ENCODE measurements around the gene ARMC8.

Gene ARMC8

DNA sequence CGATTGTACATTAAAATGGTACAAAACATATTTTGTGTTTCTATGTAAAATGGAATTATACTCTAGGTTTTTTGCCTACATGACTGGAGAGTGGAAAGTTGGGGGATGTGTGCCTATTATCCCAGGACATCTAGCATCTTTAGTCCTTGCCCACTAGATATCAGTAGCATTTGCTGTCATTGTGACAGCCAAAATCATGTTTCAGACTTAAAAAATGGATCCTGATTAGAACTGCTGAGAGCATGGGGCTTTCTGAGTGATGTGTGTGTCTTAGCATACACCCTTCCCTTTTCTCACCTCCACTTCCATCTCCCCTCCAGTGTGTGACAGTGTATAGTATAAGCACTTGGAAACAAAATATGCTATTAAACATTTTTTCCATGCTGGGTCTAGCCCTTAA is 13.3 kb downstream of the ARMC8 start:
- DNase-seq = no peak

DNA sequence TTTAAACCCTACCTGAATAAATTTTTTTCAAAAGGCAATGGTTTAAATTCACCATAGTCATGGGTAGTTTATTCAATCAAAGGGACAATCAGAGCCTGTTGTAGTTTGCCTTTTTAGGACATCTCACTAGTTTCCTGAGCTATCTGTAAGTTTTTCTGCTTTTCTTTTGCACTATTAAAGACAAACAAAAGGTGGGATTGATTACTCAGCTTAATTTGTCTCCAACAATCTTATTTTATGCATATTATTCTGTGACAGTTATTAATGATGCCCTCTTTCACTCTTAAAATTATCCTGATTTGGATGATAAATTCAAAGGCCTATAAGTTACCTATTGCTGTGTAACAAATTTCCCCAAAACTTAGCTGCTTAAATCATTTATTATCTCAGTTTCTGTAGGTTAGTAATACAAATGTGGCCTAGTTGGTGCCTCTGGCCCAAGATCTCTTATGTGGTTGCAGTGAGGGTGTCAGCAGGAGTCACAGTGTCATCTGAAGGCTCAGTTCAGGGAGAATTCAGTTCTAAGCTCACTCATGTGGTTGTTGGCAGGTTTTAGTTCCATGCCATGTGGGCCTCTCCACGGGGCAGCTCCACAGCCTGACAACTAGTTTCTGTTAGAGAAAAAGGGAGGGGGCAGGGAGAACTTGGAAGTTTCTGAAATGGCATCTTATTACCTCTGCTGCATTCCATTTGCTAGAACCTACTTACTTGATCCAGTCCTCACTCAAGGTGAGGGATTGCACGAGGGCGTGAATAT is 16.0 kb downstream of the ARMC8 start:
- DNase-seq = no peak

DNA sequence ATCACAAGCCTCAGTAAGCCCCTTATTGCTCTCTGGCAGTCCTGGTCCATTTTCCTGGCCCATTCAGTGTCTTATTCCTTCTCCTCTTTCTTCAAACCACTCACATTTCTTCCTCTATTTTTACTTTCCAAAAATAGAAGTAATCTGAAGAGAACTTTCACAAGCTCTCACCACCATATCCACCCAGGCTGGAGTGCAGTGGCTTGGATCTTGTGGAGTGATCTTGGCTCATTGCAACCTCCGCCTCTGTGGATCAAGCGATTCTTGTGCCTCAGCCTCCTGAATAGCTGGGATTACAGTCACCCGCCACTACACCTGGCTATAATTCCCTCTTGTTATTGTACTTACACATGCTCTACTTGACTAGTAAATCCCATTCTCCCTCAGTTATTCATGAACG is 16.8 kb downstream of the ARMC8 start:
- DNase-seq = no peak

DNA sequence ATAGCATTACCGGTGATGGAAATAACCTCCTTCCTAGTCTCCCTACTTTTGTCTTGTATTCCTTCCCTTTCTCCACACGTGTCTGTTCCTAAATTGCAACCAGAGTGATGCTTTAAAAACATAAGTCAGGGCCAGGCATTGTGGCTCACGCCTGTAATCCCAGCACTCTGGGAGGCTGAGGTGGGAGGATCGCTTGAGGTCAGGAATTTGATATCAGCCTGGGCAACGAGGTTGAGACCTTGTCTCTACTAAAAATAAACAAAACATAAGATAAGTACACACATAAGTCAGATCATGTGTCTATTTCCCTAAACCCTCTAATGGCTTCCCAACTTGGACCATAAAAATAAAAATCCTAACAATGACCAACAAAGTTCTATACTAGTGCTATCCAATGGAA is 18.4 kb downstream of the ARMC8 start:
- no peak for DNase-seq

DNA sequence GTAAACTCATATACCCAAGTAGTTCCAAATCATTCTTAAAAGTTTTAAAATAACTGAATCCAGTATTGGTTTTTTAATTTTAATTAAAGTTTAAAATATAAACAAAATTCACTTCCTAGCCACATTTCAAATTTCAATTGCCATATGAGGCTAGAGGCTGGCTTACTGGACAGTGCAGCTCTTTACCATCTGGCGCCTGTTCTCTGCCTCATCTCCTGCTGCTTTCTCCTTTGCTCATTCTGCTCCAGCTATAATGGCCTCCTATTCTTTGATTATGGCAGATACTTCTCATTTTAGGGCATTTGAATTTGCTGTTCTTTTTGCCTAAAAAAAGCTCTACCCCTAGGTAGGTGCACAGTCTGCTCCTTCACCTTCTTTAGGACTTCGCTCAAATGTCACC is 19.1 kb downstream of the ARMC8 start:
- no peak for DNase-seq

DNA sequence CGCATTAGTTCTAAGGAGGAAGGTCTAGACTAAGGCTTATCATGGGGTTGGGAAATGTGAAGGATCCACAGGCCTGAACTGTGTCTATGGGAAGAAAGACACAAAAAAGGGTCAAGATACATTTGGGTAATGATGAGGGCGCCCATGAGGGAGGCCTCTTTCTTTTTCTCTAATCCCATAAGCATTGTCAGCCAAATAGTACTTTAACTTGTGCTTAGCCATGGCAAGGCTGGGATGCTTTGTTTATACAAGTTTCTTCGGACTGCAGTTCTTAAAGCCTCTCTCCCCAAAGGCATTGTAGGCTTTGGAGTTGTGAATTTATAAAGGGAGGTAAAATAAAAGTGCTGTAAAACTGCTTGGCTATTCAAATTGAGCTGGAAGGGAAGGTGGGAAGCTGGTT is 23.4 kb downstream of the ARMC8 start:
- no peak for DNase-seq

DNA sequence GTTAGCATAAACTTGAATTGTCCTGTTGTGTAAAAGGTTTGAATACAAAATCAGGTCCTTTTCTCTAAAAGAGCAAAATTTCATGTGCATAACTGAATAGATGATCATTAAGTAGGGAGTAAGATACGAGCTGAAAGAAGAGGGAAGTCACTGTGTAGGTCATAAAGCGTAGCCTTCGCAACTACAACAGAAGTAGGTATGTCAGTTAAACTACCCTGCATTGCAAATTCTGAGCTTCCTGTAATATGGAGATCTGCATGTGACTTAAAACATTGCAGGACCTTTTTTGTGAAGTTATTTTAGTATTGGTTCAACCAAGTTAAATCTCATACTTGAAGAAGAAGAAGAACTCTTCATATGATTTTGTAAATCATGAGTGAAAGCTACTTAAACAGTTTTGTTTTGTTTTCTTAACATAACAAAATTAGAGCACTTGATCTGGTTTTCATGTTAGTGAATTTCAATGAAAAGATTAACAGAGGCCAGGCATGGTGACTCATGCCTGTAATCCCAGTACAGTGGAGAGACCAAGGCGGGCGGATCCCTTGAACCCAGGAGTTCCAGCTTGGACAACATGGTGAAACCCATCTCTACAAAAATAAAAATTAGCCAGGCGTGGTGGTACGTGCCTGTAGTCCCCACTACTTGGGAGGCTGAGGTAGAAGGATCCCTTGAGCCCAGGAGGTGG is 26.4 kb downstream of the ARMC8 start:
- DNase-seq = no peak

DNA sequence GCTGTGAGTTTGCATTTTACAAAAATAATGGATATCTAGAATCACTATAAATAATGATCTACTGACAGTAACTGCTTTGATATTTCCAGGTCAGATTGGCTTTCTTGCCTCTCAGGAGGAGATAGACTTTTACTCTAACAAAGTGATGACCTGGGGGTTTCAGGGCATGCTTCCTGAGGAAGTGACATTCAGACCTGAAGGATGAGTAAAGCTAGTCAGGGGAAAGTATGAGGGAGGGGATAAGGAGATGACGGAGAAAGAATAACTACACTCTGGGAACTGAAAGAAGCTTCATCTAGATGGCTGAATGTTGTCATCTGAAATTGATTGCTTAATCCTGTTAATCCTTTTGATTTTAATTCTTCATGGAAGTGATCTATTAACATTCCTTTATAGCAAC is 32.2 kb downstream of the ARMC8 start:
- DNase-seq = no peak

DNA sequence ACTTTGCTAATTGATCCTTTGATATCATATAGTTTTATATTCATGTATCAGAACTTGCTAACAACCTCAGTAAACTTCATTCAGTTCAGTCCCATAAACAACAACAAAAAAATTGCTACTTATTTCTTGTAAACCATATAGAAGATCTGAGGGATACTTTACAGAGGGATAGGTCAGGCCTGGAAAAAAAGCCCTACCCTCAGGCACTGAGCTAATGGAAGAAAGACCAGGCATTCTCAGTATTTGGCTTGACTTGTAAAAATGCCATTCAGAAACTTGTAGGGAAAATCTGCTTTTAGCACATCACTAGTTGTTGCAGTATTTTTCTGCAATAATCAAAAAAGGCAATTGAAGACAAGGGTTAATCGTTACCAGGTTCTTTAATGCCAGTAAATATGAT is 33.1 kb downstream of the ARMC8 start:
- DNase-seq = no peak

DNA sequence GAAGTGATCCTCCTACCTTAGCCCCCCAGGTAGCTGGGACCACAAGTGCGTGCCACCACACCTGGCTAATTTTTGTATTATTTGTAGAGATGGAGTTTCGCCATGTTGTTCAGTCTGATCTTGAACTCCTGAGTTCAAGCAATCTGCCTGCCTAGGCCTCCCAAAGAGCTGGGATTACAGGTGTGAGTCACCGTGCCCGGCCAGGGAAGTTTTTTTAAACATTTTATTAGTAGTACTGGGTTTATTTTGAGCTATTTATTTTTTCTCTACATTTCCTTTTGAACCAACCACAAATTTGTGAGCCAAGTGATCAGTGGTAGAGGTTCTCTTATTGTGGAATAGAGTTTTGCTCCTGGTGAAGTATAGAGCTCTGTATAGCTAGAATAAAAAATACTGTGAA is 33.7 kb downstream of the ARMC8 start:
- DNase-seq = no peak

DNA sequence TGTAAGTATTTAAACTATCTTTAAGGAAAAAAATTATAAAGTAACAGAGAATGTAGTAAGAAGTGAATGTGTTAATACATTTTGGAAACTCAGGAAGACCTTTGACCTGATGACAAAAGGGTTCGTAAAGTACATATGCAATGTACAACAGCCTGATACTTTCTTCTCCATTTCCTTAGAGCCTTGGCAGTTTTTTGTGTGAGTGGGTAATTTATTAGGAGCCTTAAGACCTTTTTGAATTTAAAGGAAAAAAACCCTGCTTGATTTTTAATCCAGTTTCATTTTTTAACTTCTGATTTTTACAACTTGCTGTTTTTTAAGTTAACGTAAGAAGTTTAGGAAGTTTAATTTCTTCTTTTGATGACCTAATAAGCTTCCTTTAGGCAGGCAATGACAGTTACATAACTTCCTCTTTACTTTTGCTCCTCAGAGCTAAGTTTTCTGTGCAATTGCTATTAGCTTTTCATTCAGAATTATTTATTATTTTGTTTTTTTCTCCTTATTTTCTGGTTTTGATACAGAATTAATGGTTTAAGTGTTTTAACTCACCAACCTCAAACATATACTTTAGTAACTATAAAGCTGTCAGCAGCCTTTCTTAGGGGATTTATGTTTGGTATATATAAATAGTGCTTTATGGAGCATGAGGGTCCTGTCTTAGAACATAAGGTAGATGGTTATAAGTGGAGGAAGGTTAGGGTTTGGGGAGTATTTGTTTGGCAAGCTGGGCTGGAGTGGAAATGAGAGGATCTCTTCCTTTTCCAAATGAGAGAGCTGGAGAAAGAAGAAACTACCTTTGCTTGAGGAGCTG is 35.2 kb downstream of the ARMC8 start:
- no peak for DNase-seq

DNA sequence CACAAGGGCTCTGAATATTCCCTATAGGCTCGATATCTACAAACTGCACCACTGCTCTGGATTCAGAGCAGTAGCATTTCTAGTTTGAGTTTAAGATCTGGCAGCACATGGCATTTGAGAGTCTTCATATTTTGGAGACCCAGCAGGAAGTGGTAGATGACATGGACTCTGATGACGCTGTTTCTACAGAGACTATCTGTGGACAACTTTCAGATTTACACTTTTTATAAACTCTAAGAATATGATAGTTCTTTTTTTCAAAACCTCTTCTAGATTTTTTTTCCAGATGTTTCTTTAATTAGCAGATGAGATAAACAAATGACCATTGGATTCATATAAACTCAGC is 35.8 kb downstream of the ARMC8 start:
- no peak for DNase-seq

DNA sequence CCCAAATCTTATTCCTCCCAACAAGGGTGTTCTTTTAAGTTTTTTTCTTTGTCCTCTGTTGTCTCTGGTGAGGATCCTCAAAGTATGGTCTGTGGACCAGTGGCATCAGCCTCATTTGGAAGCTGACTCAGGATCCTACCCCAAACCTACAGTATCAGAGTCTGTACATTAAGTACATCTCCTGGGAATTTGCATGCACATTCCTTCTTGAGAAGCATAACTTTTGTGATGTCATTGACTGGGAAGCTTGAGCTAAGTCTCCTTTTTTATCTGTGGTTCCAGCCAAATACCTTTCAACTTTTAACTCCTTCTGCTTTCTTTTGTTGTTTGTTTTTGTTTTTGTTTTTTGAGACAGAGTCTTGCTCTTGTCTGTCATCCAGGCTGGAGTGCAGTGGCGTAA is 40.5 kb downstream of the ARMC8 start:
- no peak for DNase-seq

DNA sequence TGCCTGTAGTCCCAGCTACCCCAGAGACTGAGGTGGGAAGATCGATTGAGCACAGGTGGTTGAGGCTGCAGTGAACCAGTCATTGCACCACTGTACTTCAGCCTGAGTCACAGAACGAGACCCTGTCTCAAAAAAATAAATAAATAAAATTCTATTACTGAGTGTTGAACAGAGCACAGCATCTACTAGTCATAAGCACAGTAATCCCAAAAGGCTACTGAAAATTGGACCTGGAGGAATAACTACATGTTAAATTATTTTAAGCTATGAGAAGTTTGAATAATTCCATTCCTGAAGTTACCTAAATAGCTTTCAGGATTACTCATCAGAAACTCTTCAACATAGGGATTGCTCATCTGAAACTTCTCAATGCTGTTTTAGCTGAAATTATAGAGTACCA is 43.4 kb downstream of the ARMC8 start:
- DNase-seq = no peak

DNA sequence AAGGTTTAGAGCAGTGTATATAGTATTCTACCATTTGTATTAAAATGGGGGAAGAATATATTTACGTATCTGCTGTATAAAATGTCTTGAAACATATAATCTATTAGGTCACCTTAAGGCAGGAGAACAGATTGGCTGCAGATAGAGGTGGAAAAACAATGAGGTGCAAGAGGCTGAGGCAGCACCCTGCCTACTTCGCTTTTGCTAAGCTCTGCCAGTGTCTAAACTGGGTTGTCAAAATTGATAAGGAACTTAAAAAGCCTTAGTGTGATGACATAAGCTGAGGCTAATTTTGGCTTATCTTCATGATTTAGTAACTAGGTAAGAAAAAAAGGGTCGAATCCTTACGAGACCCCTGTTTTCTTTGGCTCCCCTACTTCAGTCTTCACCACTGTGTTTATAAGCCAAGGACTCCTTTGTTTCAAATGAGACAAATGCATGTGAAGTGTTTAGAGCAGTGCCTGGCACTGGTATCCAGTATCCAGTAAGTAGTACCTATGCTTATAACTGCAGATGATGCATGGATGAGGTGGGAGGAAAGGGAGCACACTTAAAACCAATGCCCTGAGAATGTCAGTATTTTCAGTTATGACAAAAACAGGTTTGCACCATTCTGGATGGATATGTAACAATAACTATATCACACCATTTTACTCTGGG is 45.7 kb downstream of the ARMC8 start:
- DNase-seq = no peak

DNA sequence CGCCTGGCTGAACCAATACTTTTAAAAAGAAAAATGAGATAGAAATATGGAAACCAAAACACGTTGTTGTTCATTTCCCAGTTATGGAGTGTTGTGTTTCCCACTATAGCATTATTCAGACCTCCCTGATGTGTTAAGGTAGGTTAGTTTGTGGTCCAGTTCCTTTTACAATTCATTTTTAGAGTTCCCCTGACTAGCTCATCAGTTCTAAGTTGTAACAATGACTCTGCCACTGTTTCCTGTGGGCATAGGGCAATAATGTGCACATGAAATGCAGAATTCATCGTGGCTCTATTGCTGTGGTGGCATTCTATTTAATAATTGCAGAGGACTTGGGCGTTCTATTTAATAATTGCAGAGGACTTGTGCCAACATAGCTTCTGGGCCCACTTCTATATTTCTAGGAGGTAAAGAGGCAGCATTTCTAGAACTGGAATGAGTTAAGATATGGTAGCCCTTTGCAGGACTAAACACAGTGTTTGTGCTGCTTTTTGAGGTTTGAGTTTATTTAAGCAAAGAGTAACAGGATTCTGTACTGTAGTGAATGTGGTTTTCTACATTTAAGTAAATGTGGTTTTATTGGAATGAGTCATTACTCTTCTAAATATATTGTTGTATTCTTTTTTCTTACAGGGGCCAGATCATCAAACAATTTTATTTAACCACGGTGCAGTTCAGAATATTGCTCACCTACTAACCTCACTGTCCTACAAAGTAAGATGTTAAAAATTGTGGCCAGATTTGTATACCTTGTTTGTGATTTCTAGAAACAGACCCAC is 47.5 kb downstream of the ARMC8 start:
- DNase-seq = no peak

DNA sequence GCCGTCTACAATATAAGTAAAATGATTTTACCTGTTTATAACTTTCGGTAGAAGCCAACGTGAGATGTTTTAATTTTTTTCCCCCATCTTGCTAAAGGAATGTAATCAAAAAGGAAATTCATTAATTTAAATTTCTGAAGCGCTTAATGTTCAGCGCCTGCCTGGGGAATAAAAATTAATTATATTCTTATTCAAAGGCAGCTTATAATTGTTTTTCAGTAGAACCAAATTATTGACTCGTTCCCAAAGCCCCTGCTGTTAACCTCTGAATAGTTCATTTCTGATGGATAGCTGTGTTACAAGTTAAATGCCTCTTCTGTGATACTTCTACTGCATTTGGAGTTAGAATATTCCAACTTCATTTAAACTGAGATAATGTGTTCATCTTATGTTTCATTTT is 51.6 kb downstream of the ARMC8 start:
- DNase-seq = no peak

DNA sequence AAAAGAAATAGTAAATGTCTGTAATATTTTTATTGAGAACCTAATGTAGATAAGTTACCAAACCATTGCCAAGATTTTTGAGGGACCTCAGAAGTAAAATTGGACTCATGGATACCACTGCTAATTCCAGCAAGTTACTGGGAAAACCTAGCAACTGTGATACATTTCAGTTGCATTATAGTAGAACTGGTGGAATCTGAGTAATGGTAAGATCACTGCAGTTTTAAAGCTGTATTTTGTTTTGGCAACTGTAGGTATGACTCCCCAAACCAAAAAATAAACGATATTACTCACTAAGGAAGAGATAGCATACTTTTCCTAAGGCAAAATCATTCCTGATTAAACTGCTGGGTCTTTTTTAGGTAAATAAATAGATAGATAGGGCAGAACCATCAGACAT is 54.0 kb downstream of the ARMC8 start:
- no peak for DNase-seq

DNA sequence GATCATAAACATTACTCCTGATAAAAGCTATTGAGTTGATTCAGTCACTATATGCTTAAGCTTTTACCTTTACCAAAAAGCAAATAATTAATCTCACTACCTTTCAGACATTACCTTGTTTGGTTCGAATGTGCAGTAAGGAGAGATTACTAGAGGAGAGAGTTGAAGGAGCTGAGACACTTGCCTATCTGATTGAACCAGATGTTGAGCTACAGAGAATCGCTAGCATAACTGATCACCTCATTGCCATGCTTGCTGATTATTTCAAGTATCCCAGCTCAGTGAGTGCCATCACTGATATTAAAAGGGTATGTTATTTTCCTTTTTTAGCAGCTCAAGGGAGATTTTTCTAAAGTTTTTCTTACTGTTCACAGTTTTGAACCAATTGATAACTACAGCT is 54.6 kb downstream of the ARMC8 start:
- no peak for DNase-seq

DNA sequence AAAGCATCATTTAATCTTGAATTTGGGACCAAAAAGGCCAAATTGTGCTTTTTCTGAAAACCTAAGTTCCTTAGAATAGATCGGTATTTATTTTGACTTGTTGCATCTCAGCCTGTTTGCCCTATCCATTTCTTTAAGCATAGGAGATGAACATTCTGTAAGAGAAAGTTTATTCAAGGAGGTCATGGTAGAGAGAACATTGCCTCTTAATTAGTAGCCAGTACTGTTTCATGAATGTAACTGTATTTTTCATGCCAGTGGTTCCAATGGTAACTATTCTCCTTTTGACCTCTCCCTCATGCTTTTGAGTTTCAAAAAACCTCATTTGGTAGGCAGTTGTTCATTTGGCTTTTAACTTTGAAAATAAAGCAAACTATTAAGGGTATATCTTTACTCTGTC is 55.4 kb downstream of the ARMC8 start:
- DNase-seq = no peak

DNA sequence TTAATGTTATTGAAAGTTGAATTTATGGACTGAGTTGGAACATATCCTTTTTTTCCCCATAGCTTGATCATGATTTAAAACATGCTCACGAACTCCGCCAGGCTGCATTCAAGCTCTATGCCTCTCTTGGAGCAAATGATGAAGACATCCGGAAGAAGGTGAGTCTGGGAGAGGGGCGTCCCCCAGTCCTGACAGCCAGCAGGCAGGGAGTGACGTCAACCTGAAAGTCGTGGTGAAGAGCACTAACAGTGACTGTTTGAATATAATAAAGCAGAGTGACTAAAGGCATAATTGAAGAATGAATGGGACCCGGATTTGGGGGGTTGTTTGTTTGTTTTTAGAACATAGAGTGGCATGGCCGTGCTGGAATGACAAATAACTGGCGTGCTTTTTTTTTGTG is 57.9 kb downstream of the ARMC8 start:
- no peak for DNase-seq

DNA sequence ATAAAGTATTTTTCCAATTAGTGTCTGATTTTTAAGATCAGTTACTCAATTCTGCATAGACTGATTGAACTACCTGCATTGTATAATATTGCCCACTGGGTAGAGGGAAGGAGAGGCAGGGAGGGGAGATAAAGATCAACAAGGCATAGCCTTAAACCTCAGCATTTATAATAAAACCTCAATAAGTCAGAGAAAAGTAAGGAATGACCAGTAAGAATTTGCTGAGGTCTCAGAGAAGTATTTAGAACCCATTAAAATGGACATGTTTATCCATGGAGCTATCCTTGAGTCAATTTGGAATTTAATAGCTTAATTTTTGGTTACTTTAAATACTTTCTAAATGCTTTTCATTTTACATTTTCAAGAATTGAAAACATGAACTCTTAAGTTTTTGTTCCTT is 62.5 kb downstream of the ARMC8 start:
- DNase-seq = no peak

DNA sequence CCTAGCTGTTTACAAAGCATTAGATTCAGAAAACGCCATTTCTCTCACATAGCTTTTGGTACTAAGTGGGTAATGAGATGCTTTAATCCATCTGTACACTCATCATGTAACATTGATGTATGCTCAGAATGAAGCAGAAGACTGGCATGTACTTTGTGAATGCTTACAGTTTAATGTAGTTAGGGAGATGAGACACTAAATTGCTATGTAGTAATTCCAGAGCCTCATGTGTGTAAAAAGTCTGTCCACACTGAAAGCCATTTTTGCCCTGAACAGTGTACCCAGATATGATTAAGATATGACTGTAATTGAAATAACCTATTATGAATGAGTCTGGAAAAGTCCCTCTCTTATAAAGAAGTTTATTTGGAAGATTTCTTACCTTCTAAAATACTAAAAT is 66.5 kb downstream of the ARMC8 start:
- DNase-seq = no peak
